ENCODE measurements around the gene SMKR1. TPM values are rescaled to one million over a fixed set of nuclear protein-coding genes. Genes with fewer than 3 reads are reported as not detected.
"Not testable (repeated sequence)": the region's sequence is repeated elsewhere in the genome, so short reads cannot be mapped to it uniquely, and the experiment has no call there.

The SMKR1 gene
- total and polyA plus RNA-seq, 2 of the 8 experiments (the other 6 are each of a cell fraction or from before 2014, with no cell fraction given) = 0.39 to 1.6 TPM

- H3K79me1 ChIP-seq (ENCODE audit: low read depth, low read length); H3K4me2 ChIP-seq (ENCODE audit: insufficient read depth in 1 of 2, low read depth in 2 of 2, low read length in 2 of 2); CTCF ChIA-PET (ENCODE audit: partially characterized antibody); H3K36me3 ChIP-seq (ENCODE audit: control insufficient read depth in 2 of 4, insufficient read depth in 4 of 4, low read length in 3 of 4); H4K91ac ChIP-seq (replicated peaks; ENCODE audit: insufficient read length, low read length); H2BK20ac ChIP-seq (ENCODE audit: low read length); POLR2A ChIA-PET (ENCODE audit: partially characterized antibody); H3K4me3 ChIP-seq (ENCODE audit: extremely low read depth in 1 of 4, insufficient read depth in 2 of 4, low read depth in 3 of 4, low read length in 4 of 4); H3K4me1 ChIP-seq (replicated peaks in 1 of 4; ENCODE audit: control insufficient read depth in 3 of 4, insufficient read depth in 4 of 4, low read length in 3 of 4); H2AK5ac ChIP-seq (ENCODE audit: low read depth, low read length); H4K20me1 ChIP-seq (replicated peaks in 1 of 2; ENCODE audit: control insufficient read depth in 1 of 2, insufficient read depth in 2 of 2, low read length in 2 of 2); H2BK120ac ChIP-seq (replicated peaks; ENCODE audit: low read depth, low read length); FAIRE-seq; H3K18ac ChIP-seq (ENCODE audit: extremely low read depth, low read length); H3K9ac ChIP-seq (replicated peaks in 1 of 4; ENCODE audit: extremely low read depth in 1 of 4, low read depth in 3 of 4, low read length in 3 of 4); H3K9me3 ChIP-seq (ENCODE audit: insufficient read depth in 2 of 2, low read depth in 1 of 2, low read length in 1 of 2); H3K27me3 ChIP-seq (replicated peaks in 1 of 4; ENCODE audit: control insufficient read depth in 3 of 4, extremely low read depth in 1 of 4, insufficient read depth in 3 of 4, low read length in 3 of 4); H3K27ac ChIP-seq (ENCODE audit: low read depth, low read length); H3K4ac ChIP-seq (replicated peaks; ENCODE audit: insufficient read length, low read depth, low read length); H2AFZ ChIP-seq (ENCODE audit: low read length); H4K5ac ChIP-seq (ENCODE audit: insufficient read length, low read depth, low read length); H3K79me2 ChIP-seq (ENCODE audit: control insufficient read depth in 1 of 2, insufficient read depth in 2 of 2, low read length in 2 of 2); H3K14ac ChIP-seq (ENCODE audit: insufficient read length); H3K23me2 ChIP-seq (ENCODE audit: low read depth, low read length); H2BK15ac ChIP-seq (ENCODE audit: low read length); H3K23ac ChIP-seq (ENCODE audit: insufficient read length); DNase-seq (ENCODE audit: low read depth in 1 of 2, low spot score in 2 of 2); H2BK12ac ChIP-seq (ENCODE audit: low read depth, low read length); H3K56ac ChIP-seq (replicated peaks; ENCODE audit: insufficient read length, low read depth, low read length); H2BK5ac ChIP-seq (ENCODE audit: low read depth, low read length): not testable (repeated sequence)
- H4K8ac ChIP-seq (ENCODE audit: extremely low read depth, insufficient read depth, low read length) = peak overlapping the region; percentile 14; the same call in 1 of the 2 replicates
- 87% methylated on average over 2 of the region's 27 CpGs; no CpG with 5 or more reads in 1 of the 2 experiments for WGBS, 2 experiments (ENCODE audit: extremely low coverage in 1 of 2, insufficient coverage in 1 of 2, insufficient read length in 1 of 2, insufficient replicate concordance in 2 of 2, low coverage in 1 of 2, low lambda C conversion rate in 2 of 2, missing lambda C conversion rate in 1 of 2)
These were observed 26.4 kb upstream of the SMKR1 start for GRCh38 chr7:129475931-129476330.

GRCh38 chr7:129476398-129476797 is 25.9 kb upstream of the SMKR1 start:
- H3K56ac ChIP-seq (replicated peaks; ENCODE audit: insufficient read length, low read depth, low read length); FAIRE-seq: not testable (repeated sequence)

More at GRCh38 chr7:129476398-129476797, 25.9 kb upstream of the SMKR1 start:
- H3K27me3 ChIP-seq (replicated peaks in 1 of 4; ENCODE audit: control insufficient read depth in 3 of 4, extremely low read depth in 1 of 4, insufficient read depth in 3 of 4, low read length in 3 of 4); H4K8ac ChIP-seq (ENCODE audit: extremely low read depth, insufficient read depth, low read length); H3K4me2 ChIP-seq (ENCODE audit: insufficient read depth in 1 of 2, low read depth in 2 of 2, low read length in 2 of 2); DNase-seq (ENCODE audit: low read depth in 1 of 2, low spot score in 2 of 2); H3K14ac ChIP-seq (ENCODE audit: insufficient read length); H2BK5ac ChIP-seq (ENCODE audit: low read depth, low read length); H3K27ac ChIP-seq (ENCODE audit: low read depth, low read length); H2AFZ ChIP-seq (ENCODE audit: low read length); H3K36me3 ChIP-seq (ENCODE audit: control insufficient read depth in 2 of 4, insufficient read depth in 4 of 4, low read length in 3 of 4); H4K20me1 ChIP-seq (replicated peaks in 1 of 2; ENCODE audit: control insufficient read depth in 1 of 2, insufficient read depth in 2 of 2, low read length in 2 of 2); POLR2A ChIA-PET (ENCODE audit: partially characterized antibody); H2BK20ac ChIP-seq (ENCODE audit: low read length); H4K91ac ChIP-seq (replicated peaks; ENCODE audit: insufficient read length, low read length); H3K18ac ChIP-seq (ENCODE audit: extremely low read depth, low read length); H3K79me2 ChIP-seq (ENCODE audit: control insufficient read depth in 1 of 2, insufficient read depth in 2 of 2, low read length in 2 of 2); H3K79me1 ChIP-seq (ENCODE audit: low read depth, low read length); H3K23ac ChIP-seq (ENCODE audit: insufficient read length); H3K4me3 ChIP-seq (ENCODE audit: extremely low read depth in 1 of 4, insufficient read depth in 2 of 4, low read depth in 3 of 4, low read length in 4 of 4); H2BK120ac ChIP-seq (replicated peaks; ENCODE audit: low read depth, low read length); H2AK5ac ChIP-seq (ENCODE audit: low read depth, low read length); H2BK12ac ChIP-seq (ENCODE audit: low read depth, low read length); CTCF ChIA-PET (ENCODE audit: partially characterized antibody); H3K23me2 ChIP-seq (ENCODE audit: low read depth, low read length); H3K9me3 ChIP-seq (ENCODE audit: insufficient read depth in 2 of 2, low read depth in 1 of 2, low read length in 1 of 2); H3K4ac ChIP-seq (replicated peaks; ENCODE audit: insufficient read length, low read depth, low read length); H2BK15ac ChIP-seq (ENCODE audit: low read length); H3K9ac ChIP-seq (replicated peaks in 1 of 4; ENCODE audit: extremely low read depth in 1 of 4, low read depth in 3 of 4, low read length in 3 of 4); H3K4me1 ChIP-seq (replicated peaks in 1 of 4; ENCODE audit: control insufficient read depth in 3 of 4, insufficient read depth in 4 of 4, low read length in 3 of 4); H4K5ac ChIP-seq (ENCODE audit: insufficient read length, low read depth, low read length): not testable (repeated sequence)
- 100% methylated on average over 8 of the region's 27 CpGs; no CpG with 5 or more reads in 1 of the 2 experiments for WGBS, 2 experiments (ENCODE audit: extremely low coverage in 1 of 2, insufficient coverage in 1 of 2, insufficient read length in 1 of 2, insufficient replicate concordance in 2 of 2, low coverage in 1 of 2, low lambda C conversion rate in 2 of 2, missing lambda C conversion rate in 1 of 2)
